ENCODE measurements around the gene AP1S2.

The AP1S2 gene

DNA sequence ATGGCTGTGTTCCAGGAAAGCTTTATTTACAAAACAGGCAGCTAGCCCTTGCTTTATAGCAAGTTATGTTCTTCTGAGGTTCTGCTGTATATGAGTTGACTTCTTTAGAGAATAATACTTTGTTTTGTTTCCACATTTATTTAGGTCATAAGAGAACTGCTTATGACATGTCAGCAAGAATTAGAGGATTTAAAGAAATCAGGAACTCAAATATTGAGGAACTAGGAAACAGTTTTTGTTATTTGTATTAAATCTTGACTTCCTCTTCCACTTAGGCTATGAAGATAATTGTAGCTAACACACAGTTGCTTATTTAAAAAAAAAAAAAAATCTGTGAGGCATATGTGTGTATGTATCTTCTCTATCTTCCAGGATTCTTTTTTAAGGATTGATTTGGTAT lies 50.0 kb downstream of the AP1S2 start:
- no peak for DNase-seq

DNA sequence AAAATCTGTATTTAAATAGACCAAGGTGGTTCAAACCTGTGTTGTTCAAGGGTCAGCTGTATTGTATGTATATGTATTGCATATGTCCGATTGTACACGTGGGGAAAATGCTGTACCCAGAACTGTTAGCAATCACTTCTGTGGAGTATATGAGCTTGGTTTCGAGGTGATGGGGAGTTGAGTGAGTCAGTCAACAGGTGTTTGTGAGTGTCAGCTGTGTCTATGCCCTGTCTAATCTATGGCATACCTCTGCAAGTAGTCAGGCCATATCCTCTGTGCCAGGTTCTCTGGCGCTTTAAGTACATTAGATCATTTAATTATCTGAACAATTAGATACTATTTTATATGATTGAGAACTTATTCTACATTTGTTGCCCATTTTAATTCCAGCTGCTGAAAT lies 56.9 kb downstream of the AP1S2 start:
- DNase-seq: no peak

DNA sequence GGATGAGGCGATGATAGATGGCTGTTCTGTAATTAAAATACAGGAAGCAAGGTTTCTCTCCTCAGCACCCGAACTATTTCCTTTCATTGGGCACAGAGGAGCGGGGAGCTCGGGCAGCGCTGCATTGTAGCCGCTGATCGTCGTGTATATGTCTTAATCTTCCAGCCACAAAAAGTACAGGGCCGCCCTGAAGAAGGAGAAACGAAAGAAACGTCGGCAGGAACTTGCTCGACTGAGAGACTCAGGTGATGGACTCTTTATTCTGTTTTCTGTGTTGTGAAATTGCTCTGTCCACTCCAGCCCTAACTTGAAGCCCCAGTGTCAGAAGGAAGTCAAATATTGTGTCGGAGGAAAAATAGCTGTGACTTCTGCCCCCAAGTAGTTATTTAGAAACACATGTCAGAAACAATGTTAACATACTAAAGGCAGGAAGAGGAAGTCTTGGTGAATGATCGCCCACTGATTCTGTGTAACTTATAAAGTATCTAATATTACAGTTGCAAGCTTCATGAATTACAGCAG lies 63.8 kb downstream of the AP1S2 start:
- DNase-seq: no peak

DNA sequence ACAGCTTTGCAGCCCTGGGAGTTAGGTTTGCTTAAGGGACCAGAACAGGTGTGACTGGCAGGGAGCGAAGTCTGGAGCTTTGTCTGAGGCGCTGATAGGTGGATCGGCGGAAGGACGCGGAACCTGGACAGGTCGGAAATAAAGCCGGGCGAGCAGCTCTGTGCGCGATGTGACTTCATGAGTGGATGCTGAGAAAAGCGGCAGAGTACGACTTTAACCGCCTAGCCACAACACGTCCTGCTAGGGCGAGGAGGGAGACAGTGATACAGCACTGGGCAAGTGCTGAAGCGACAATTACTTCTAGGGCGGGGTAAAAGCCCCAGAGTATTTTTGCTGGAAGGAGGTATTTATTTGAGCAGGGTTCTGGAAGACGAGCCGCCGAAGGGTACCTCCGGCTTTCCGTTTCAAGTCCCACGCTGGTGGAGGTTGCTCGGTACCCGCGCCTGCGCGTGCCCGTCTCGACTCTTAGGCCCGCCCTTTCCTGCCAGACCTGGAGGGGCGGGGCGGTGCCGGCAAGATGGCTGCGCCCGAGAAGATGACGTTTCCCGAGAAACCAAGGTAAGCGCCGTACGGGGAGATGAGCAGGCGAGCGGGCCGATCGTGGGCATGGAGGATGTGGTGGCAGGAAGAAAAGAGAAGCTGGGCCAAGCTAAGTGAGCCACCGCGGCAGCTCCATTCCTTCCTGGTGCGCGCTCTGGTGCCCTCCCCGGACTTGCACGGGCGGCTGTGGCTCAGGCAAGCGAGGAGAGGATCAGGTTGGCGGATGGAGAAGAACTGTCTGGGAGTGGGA lies 64.4 kb downstream of the AP1S2 start, which contains the start of gene ZRSR2:
ZRSR2 (plus strand) TSS at position 506 of the 790 bp plus-strand sequence; CDS start at position 518, 12 bp downstream.
- peak; percentile 62 to 81 for DNase-seq

- no peak for DNase-seq
Observed at GRCh38 chrX:15786915-15787314, 67.7 kb downstream of the AP1S2 start.

- DNase-seq: no peak
Observed at GRCh38 chrX:15785176-15785750, 69.3 kb downstream of the AP1S2 start.

GRCh38 chrX:15781961-15782699 lies 72.5 kb downstream of the AP1S2 start:
- DNase-seq: no peak

Measured in hippocampal formation (tissue), 2 donors.